WTC11 (cell line): ENCODE results near the gene PDZD8. TPM values are rescaled to one million over a fixed set of nuclear protein-coding genes. Genes with fewer than 3 reads are reported as not detected.

ENCODE experiments used
- ATAC-seq: fragments of 200-7000 bp; cut with Tn5 transposase; 2 replicates; pipeline ENCODE4 v1.10.0; 2021; ENCODE audit warnings: mild to moderate bottlenecking, moderate library complexity
- CTCF ChIA-PET: fragments of 300-600 bp; sonication (Branson Sonifier 250); formaldehyde crosslinking; loops from one replicate; lab custom pipeline; 2021; ENCODE audit warnings: antibody characterized with exemption; lab: Charles Lee
- POLR2A ChIA-PET: fragments of 350-600 bp; sonication (Branson Sonifier 250); formaldehyde crosslinking; loops from one replicate; lab custom pipeline; 2021; ENCODE audit warnings: antibody characterized with exemption; lab: Charles Lee
- DNase-seq: peaks from one replicate; pipeline ENCODE4 v3.0.0; 2021; ENCODE audit warnings: low spot score
- H3K27ac Mint-ChIP-seq: 2 replicates; pipeline ENCODE4 v1.8.0; 2021; ENCODE audit warnings: mixed read lengths
- H3K27me3 Mint-ChIP-seq: 2 replicates; pipeline ENCODE4 v1.8.0; 2021; ENCODE audit warnings: low read depth, mild to moderate bottlenecking, moderate library complexity, mixed read lengths
- H3K36me3 Mint-ChIP-seq: 2 replicates; pipeline ENCODE4 v1.8.0; 2021; ENCODE audit warnings: mixed read lengths
- H3K4me1 Mint-ChIP-seq: 2 replicates; pipeline ENCODE4 v1.8.0; 2022; ENCODE audit warnings: mixed read lengths
- H3K4me3 Mint-ChIP-seq: 2 replicates; pipeline ENCODE4 v1.8.0; 2021; ENCODE audit warnings: mild to moderate bottlenecking, moderate library complexity, mixed read lengths
- H3K9me3 Mint-ChIP-seq: 2 replicates; pipeline ENCODE4 v1.8.0; 2021; ENCODE audit warnings: mixed read lengths
- ATF6 ChIP-seq: sonication (generic); formaldehyde crosslinking; IDR thresholded peaks from 2 replicates; pipeline ENCODE4 v1.8.1; 2023; ENCODE audit warnings: mild to moderate bottlenecking, missing genetic modification reagents
- ESRRA ChIP-seq: sonication (generic); formaldehyde crosslinking; IDR thresholded peaks from 2 replicates; pipeline ENCODE4 v1.8.1; 2022; ENCODE audit warnings: mild to moderate bottlenecking, missing genetic modification reagents, borderline replicate concordance
- GRHL2 ChIP-seq: fragments of 250-450 bp; sonication (Bioruptor Pico); IDR thresholded peaks from 2 replicates; pipeline ENCODE4 v1.8.0; 2022; ENCODE audit warnings: mild to moderate bottlenecking, moderate library complexity; ENCODE audit not compliant: insufficient replicate concordance, severe bottlenecking
- GTF2I ChIP-seq: fragments of 250-450 bp; sonication (Bioruptor Pico); conservative IDR thresholded peaks from 2 replicates; pipeline ENCODE4 v1.4.0; 2021; ENCODE audit warnings: mild to moderate bottlenecking
- HMGXB4 ChIP-seq: sonication (generic); formaldehyde crosslinking; IDR thresholded peaks from 2 replicates; pipeline ENCODE4 v1.8.1; 2023; ENCODE audit warnings: mild to moderate bottlenecking, moderate library complexity, missing genetic modification reagents
- IRF2 ChIP-seq: sonication (generic); formaldehyde crosslinking; IDR thresholded peaks from 2 replicates; pipeline ENCODE4 v1.8.0; 2022; ENCODE audit warnings: low read depth, missing genetic modification reagents, borderline replicate concordance
- JUN ChIP-seq: sonication (generic); formaldehyde crosslinking; IDR thresholded peaks from 2 replicates; pipeline ENCODE4 v1.8.0; 2023; ENCODE audit warnings: mild to moderate bottlenecking, missing genetic modification reagents
- MLX ChIP-seq: sonication (generic); formaldehyde crosslinking; IDR thresholded peaks from 2 replicates; pipeline ENCODE4 v1.8.1; 2023; ENCODE audit warnings: mild to moderate bottlenecking, missing genetic modification reagents, moderate library complexity
- NR2C2 ChIP-seq: sonication (generic); formaldehyde crosslinking; IDR thresholded peaks from 2 replicates; pipeline ENCODE4 v1.8.0; 2022; ENCODE audit warnings: mild to moderate bottlenecking, missing genetic modification reagents
- PRRX2 ChIP-seq: fragments of 250-450 bp; sonication (Bioruptor Pico); IDR thresholded peaks from 2 replicates; pipeline ENCODE4 v1.8.0; 2021; ENCODE audit warnings: mild to moderate bottlenecking
- USF2 ChIP-seq: sonication (generic); formaldehyde crosslinking; IDR thresholded peaks from 2 replicates; pipeline ENCODE4 v1.8.1; 2023; ENCODE audit warnings: mild to moderate bottlenecking, missing genetic modification reagents, moderate library complexity
- ZBTB21 ChIP-seq: sonication (generic); formaldehyde crosslinking; IDR thresholded peaks from 2 replicates; pipeline ENCODE4 v1.8.1; 2023; ENCODE audit warnings: mild to moderate bottlenecking, missing genetic modification reagents, borderline replicate concordance
- ZBTB43 ChIP-seq: sonication (generic); formaldehyde crosslinking; IDR thresholded peaks from 2 replicates; pipeline ENCODE4 v1.8.1; 2023; ENCODE audit warnings: mild to moderate bottlenecking, missing genetic modification reagents
- ZNF219 ChIP-seq: sonication (generic); formaldehyde crosslinking; IDR thresholded peaks from 2 replicates; pipeline ENCODE4 v1.8.0; 2023; ENCODE audit warnings: missing genetic modification reagents, mild to moderate bottlenecking, borderline replicate concordance
- ZNF281 ChIP-seq: sonication (generic); formaldehyde crosslinking; IDR thresholded peaks from 2 replicates; pipeline ENCODE4 v1.8.0; 2023; ENCODE audit warnings: mild to moderate bottlenecking, missing genetic modification reagents
- ZNF532 ChIP-seq: fragments of 250-450 bp; sonication (Bioruptor Pico); IDR thresholded peaks from 2 replicates; pipeline ENCODE4 v1.9.0; 2021; ENCODE audit warnings: mild to moderate bottlenecking, borderline replicate concordance
- total RNA-seq: library from RNA; stranded (reverse); gene quantifications from 3 replicates; pipeline ENCODE4 v1.2.3, GENCODE V29; 2021

The PDZD8 gene
- total RNA-seq, 1 experiment from 2014 or later: 52.7 TPM

- TF ChIP-seq ZNF219 (CRISPR knock-in tag): no peak
- TF ChIP-seq GRHL2 (CRISPR knock-in tag): no peak
- no peak for TF ChIP-seq USF2 (CRISPR knock-in tag)
- no peak for TF ChIP-seq ZNF281 (CRISPR knock-in tag)
- TF ChIP-seq PRRX2 (CRISPR knock-in tag): no peak
- TF ChIP-seq GTF2I: no peak
- Mint-ChIP-seq H3K9me3 (no peaks in the 10 kb centered on the region), H3K36me3 (no peaks in the 10 kb centered on the region), H3K4me3 (no peak overlapping the region), H3K27me3 (no peaks in the 10 kb centered on the region), H3K27ac (no peak overlapping the region), H3K4me1 (peaks cover 3% of the 10 kb centered on the region; the same call in 1 of the 2 replicates)
- DNase-seq (no peak), ATAC-seq (no peak)
- ChIA-PET POLR2A (no interaction called here), CTCF (interaction anchor here (1.5 kb wide), 1 partner anchor 97 kb away, joined by 7 read pairs; no protein-coding TSS in a partner anchor)
Observed at GRCh38 chr10:117313641-117314040, 61.6 kb downstream of the PDZD8 start.

GRCh38 chr10:117312430-117312829, 62.8 kb downstream of the PDZD8 start:
- ChIA-PET CTCF (no interaction called here), POLR2A (no interaction called here)
- no peaks in the 10 kb centered on the region for H3K9me3 Mint-ChIP-seq
- no peak overlapping the region for H3K27ac Mint-ChIP-seq
- H3K36me3 Mint-ChIP-seq: no peaks in the 10 kb centered on the region
- no peaks in the 10 kb centered on the region for H3K27me3 Mint-ChIP-seq
- no peak for ATAC-seq
- TF ChIP-seq HMGXB4 (CRISPR knock-in tag): no peak
- no peak for TF ChIP-seq IRF2 (CRISPR knock-in tag)
- no peak for TF ChIP-seq ZNF532 (CRISPR knock-in tag)
- no peak for TF ChIP-seq NR2C2 (CRISPR knock-in tag)
- no peak for TF ChIP-seq MLX (CRISPR knock-in tag)
- no peak for TF ChIP-seq JUN (CRISPR knock-in tag)
- no peak for TF ChIP-seq ATF6
- TF ChIP-seq ESRRA (CRISPR knock-in tag): no peak
- TF ChIP-seq ZBTB43 (CRISPR knock-in tag): no peak
- TF ChIP-seq ZBTB21 (CRISPR knock-in tag): no peak
- TF ChIP-seq, all 79 proteins: peak for 0
- Mint-ChIP-seq H3K4me1 (peaks cover 3% of the 10 kb centered on the region; the same call in 1 of the 2 replicates), H3K4me3 (no peak overlapping the region)
- no peak for DNase-seq
